Uterus (tissue), 2 donors: ENCODE results near the gene MRPL38.

Experiments used
- CTCF ChIP-seq, 4 experiments: fragments of 200-600 bp in 2 of 4; fragments of 450-650 bp in 2 of 4; sonication (generic) in 2 of 4; IDR thresholded peaks; one replicate each; pipeline ENCODE4 v1.5.1; 2016 to 2019; ENCODE audit warnings: antibody characterized with exemption in 4 of 4, mild to moderate bottlenecking in 2 of 4, moderate library complexity in 1 of 4
- POLR2A ChIP-seq, 2 donors: fragments of 450-650 bp; IDR thresholded peaks; one replicate each; pipeline ENCODE4 v1.6.1; 2016; ENCODE audit warnings: antibody characterized with exemption in 2 of 2, mild to moderate bottlenecking in 1 of 2, moderate library complexity in 1 of 2

GRCh38 chr17:75878174-75878998 is 26.3 kb downstream of the MRPL38 start, which contains the start of gene TRIM47:
- TF ChIP-seq CTCF (IDR thresholded peaks at IDR 0.05) (peak in 3 of 4 experiments; percentile 6 to 59 (median 50)), POLR2A (IDR thresholded peaks at IDR 0.05) (peak; percentile 83 to 93)
